Measurements from ENCODE around the gene OPTN.

DNA sequence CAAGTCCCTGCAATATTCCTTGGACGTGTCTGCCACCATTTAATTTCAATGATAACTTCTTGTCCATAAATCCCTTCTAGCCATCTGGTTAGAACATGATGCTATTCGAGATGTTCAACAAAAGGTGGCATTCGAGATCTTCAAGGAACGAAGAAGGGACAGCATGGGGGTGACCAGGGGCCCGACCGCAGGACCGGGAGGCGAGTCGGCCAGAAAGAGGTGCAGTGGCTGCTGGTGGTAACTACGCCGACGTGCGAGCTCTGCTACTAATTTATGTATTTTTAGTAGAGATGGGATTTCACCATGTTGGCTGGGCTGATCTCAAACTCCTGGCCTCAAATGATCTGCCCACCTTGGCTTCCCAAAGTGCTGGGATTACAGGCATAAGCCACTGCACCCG lies 4.7 kb downstream of the OPTN start:
- TF ChIP-seq, protein P1, sequence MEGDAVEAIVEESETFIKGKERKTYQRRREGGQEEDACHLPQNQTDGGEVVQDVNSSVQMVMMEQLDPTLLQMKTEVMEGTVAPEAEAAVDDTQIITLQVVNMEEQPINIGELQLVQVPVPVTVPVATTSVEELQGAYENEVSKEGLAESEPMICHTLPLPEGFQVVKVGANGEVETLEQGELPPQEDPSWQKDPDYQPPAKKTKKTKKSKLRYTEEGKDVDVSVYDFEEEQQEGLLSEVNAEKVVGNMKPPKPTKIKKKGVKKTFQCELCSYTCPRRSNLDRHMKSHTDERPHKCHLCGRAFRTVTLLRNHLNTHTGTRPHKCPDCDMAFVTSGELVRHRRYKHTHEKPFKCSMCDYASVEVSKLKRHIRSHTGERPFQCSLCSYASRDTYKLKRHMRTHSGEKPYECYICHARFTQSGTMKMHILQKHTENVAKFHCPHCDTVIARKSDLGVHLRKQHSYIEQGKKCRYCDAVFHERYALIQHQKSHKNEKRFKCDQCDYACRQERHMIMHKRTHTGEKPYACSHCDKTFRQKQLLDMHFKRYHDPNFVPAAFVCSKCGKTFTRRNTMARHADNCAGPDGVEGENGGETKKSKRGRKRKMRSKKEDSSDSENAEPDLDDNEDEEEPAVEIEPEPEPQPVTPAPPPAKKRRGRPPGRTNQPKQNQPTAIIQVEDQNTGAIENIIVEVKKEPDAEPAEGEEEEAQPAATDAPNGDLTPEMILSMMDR (IDR thresholded peaks at IDR 0.05; ENCODE audit: low read length): no peak
- no peak for TF ChIP-seq EZH2 (IDR thresholded peaks at IDR 0.05; ENCODE audit: borderline replicate concordance, low read length)

Data from OCI-LY1 (cell line).